Activated T-helper 1 cell treated with anti-CD3 and anti-CD28 coated beads, Interleukin-2, amount 50 U/mL, for 16 hours (primary cell): ENCODE results near the gene ADIPOQ.
"Not testable (repeated sequence)": the region's sequence is repeated elsewhere in the genome, so short reads cannot be mapped to it uniquely, and the experiment has no call there.

Experiments used
- DNase-seq, 2 donors: peaks; one replicate each; pipeline ENCODE4 v3.0.0-alpha.2; 2020; ENCODE audit warnings: low read depth in 1 of 2, low spot score in 1 of 2

ADIPOQ gene

DNA sequence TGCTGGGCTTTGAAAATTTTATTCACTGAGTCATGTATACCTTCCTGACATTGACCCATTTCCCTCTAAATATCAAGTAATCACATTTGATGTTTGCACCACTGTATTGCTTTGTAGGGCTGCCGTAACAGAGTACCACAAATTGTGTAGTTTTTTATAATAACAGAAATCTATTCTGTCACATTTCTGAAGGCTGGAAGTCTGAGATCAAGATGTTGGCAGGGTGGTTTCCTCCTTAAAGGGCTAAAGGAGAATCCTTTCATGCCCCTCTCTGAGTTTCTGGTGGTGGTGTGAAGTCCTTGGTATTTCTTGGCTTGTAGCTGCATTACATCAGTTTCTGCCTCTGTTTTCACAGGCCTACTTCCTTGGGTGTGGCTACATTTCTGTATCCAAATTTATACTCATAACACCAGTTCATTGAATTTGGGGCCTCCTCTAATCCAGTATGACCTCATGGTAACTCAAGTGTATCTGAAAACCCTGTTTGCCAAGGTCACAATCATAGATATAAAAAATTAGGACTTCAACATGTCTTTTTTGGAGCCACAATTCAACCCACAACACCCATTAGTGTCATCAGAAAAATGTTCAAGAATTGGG, 58.7 kb downstream of the ADIPOQ start:
- no peak for DNase-seq

DNA sequence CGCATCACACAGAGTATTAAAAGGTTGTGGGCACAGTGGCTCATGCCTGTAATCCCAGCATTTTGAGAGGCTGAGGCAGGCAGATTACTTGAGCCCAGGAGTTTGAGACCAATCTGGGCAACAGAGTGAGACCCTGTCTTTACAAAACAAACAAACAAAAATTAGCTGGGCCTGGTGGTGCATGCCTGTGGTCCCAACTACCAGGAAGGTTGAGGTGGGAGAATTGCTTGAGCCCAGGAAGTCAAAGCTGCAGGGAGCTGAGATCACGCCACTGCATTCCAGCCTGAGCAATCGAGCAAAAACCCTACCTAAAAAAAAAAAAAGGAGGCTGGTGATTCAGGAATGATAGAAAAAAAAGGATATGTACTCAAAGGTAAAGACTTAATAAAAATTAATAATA, 59.6 kb downstream of the ADIPOQ start:
- no peak for DNase-seq

DNA sequence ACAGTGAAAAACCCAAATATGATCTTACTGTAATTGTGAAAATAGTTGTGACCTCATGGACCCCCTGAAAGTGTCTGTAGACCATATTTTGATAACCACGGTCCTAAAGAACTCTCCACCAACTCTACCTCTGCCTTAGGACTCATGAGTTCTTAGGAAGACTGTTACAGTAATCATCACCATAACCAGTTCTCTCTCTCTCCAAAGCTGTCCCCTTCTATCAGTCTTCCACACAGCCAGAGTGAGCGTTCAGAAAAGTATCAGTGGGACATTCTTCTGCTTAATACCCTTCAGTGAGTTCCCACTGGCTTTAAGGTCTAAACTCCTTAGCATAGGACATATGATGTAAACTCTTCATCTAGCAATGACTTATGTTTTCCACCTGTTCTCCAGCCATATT, 60.2 kb downstream of the ADIPOQ start:
- DNase-seq = no peak

DNA sequence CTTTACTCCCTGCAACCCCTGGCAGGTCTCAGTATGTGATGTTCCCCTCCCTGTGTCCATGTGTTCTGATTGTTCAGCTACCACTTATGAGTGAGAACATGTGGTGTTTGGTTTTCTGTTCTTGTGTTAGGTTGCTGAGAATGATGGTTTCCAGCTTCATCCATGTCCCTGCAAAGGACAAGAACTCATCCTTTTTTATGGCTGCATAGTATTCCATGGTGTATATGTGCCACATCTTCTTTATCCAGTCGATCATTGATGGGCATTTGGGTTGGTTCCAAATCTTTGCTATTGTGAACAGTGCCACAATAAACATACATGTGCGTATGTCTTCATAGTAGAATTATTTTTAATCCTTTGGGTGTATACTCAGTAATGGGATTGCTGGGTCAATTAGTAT, 61.2 kb downstream of the ADIPOQ start:
- not testable (repeated sequence) for DNase-seq

DNA sequence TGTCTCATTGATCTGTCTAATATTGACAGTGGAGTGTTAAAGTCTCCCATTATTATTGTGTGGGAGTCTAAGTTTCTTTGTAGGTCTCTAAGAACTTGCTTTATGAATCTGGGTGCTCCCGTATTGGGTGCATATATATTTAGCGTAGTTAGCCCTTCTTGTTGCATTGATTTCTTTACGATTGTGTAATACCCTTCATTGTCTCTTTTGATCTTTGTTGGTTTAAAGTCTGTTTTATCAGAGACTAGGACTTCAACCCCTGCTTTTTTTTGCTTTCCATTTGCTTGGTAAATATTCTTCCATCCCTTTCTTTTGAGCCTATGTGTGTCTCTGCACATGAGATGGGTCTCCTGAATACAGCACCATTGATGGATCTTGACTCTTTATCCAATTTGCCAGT, 64.6 kb downstream of the ADIPOQ start:
- not testable (repeated sequence) for DNase-seq
